ENCODE measurements around the gene GLTPD2.

Gene GLTPD2

DNA sequence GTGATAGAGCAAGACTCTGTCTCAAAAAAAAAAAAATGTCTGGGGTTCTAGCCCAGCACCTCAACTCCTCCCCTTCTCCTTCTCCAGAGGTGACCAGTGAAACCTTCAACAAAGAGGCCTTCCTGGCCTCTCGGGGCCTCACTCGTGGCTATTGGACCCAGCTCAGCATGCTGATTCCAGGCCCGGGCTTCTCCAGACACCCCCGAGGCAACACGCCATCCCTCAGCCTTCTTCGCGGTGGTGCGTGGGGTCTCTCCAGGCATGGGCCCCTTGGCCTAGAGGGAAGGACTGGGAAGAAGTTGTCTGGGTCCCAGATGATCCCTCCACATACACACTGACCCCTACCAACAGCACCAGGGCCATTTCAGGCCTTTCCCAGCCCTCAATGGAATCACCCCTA is 45.5 kb upstream of the GLTPD2 start:
- no peaks in the 10 kb centered on the region for H4K20me1 ChIP-seq (ENCODE audit: insufficient read depth, low read length)
- peaks cover 10% of the 10 kb centered on the region; the same call in 1 of the 2 replicates for H3K4me1 ChIP-seq (ENCODE audit: low read length)
- no peak overlapping the region for H3K27ac ChIP-seq (ENCODE audit: low read length)
- H3K36me3 ChIP-seq (replicated peaks; ENCODE audit: low read depth, low read length): no peaks in the 10 kb centered on the region
- H3K4me2 ChIP-seq (ENCODE audit: low read length): no peak overlapping the region
- H3K9me3 ChIP-seq (ENCODE audit: insufficient read depth, low read length): no peaks in the 10 kb centered on the region
- TF ChIP-seq EZH2phosphoT487 (IDR thresholded peaks at IDR 0.05; ENCODE audit: low read depth): no peak
- TF ChIP-seq, protein P1, sequence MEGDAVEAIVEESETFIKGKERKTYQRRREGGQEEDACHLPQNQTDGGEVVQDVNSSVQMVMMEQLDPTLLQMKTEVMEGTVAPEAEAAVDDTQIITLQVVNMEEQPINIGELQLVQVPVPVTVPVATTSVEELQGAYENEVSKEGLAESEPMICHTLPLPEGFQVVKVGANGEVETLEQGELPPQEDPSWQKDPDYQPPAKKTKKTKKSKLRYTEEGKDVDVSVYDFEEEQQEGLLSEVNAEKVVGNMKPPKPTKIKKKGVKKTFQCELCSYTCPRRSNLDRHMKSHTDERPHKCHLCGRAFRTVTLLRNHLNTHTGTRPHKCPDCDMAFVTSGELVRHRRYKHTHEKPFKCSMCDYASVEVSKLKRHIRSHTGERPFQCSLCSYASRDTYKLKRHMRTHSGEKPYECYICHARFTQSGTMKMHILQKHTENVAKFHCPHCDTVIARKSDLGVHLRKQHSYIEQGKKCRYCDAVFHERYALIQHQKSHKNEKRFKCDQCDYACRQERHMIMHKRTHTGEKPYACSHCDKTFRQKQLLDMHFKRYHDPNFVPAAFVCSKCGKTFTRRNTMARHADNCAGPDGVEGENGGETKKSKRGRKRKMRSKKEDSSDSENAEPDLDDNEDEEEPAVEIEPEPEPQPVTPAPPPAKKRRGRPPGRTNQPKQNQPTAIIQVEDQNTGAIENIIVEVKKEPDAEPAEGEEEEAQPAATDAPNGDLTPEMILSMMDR (IDR thresholded peaks at IDR 0.05; ENCODE audit: low read depth, low read length): no peak
- peaks cover 22% of the 10 kb centered on the region for H3K27me3 ChIP-seq (ENCODE audit: low read depth, low read length)
- H3K79me2 ChIP-seq (ENCODE audit: low read length): no peaks in the 10 kb centered on the region
- H2AFZ ChIP-seq (ENCODE audit: low read depth, low read length): no peak overlapping the region
- no peak overlapping the region for H3K4me3 ChIP-seq (ENCODE audit: low read length)
- H3K9ac ChIP-seq (ENCODE audit: low read length): no peak overlapping the region

DNA sequence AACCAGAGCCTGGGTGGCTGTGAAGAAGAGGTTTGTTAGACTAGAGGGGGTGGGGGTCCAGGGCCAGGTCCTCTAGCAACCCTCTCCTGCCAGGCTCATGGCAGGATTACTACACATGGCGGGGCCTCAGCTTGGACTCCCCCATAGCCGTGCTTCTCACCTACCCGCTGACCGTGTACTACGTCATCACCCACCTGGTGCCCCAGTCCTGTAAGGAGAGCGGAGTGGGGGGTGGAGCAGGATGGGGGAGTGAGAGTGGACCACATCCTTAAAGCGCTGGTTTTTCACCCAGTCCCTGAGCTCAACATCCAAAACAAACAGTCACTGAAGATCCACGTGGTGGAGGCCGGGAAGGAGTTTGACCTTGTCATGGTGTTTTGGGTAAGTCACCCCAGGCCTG is 44.9 kb upstream of the GLTPD2 start:
- no peak for TF ChIP-seq EZH2phosphoT487 (IDR thresholded peaks at IDR 0.05; ENCODE audit: low read depth)
- TF ChIP-seq, protein P1 (IDR thresholded peaks at IDR 0.05; ENCODE audit: low read depth, low read length): no peak
- Histone ChIP-seq H3K4me3 (ENCODE audit: low read length) (no peak overlapping the region), H3K27me3 (ENCODE audit: low read depth, low read length) (peaks cover 19% of the 10 kb centered on the region)

DNA sequence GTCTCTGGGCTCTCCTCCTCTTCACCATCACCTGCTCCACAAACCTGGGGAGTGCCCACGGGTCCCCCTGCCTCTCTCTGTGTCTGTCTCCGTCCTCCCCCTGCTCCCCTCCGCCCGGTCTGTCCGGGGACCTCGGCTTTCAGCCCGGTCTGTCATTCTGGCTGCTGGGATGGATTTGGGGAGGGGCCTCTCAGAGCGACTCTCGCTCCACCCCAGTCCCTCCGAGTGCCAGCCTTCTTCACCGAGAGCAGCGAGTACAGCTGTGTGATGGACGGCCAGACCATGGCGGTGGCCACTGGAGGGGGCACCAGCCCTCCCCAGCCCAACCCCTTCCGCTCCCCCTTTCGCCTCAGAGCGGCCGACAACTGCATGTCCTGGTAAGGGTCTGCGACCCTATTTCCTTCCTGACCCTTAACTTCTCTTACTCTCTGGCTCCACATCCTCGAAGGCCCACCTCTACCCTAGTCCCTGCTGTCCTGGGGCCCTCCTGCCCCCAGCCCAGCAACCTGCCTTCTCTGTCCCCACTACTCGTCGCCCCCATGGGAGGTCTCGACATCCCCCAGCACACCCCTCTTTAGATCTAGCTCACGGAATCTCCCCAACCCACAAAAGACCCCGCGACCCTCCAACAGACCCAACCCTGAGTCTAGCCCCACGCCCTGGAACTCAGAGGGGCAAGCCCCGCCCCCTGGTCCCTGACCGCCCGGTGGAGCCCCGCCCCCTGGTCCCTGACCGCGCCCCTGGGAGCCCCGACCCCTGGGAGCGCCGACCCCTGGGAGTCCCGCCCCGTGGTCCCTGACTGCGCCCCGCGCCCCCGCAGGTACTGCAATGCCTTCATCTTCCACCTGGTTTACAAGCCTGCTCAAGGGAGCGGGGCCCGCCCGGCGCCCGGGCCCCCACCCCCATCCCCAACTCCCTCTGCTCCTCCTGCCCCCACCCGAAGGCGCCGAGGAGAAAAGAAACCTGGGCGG is 43.5 kb upstream of the GLTPD2 start:
- Histone ChIP-seq H3K36me3 (replicated peaks; ENCODE audit: low read depth, low read length) (no peaks in the 10 kb centered on the region), H2AFZ (ENCODE audit: low read depth, low read length) (no peak overlapping the region), H3K4me1 (ENCODE audit: low read length) (no peaks in the 10 kb centered on the region), H3K9me3 (ENCODE audit: insufficient read depth, low read length) (no peaks in the 10 kb centered on the region), H4K20me1 (ENCODE audit: insufficient read depth, low read length) (no peaks in the 10 kb centered on the region), H3K4me2 (ENCODE audit: low read length) (no peak overlapping the region), H3K27ac (ENCODE audit: low read length) (no peak overlapping the region), H3K79me2 (ENCODE audit: low read length) (no peaks in the 10 kb centered on the region), H3K4me3 (ENCODE audit: low read length) (no peak overlapping the region), H3K9ac (ENCODE audit: low read length) (no peak overlapping the region), H3K27me3 (ENCODE audit: low read depth, low read length) (peaks cover 9% of the 10 kb centered on the region)
- TF ChIP-seq, protein P1 (IDR thresholded peaks at IDR 0.05; ENCODE audit: low read depth, low read length): no peak
- TF ChIP-seq EZH2phosphoT487 (IDR thresholded peaks at IDR 0.05; ENCODE audit: low read depth): no peak

More for the DNA sequence above, 44.9 kb upstream of the GLTPD2 start:
- peaks cover 4% of the 10 kb centered on the region; the same call in 1 of the 2 replicates for H3K4me1 ChIP-seq (ENCODE audit: low read length)
- no peaks in the 10 kb centered on the region for H3K79me2 ChIP-seq (ENCODE audit: low read length)
- H3K36me3 ChIP-seq (replicated peaks; ENCODE audit: low read depth, low read length): no peaks in the 10 kb centered on the region
- H3K9ac ChIP-seq (ENCODE audit: low read length): no peak overlapping the region
- H2AFZ ChIP-seq (ENCODE audit: low read depth, low read length): no peak overlapping the region
- H4K20me1 ChIP-seq (ENCODE audit: insufficient read depth, low read length): no peaks in the 10 kb centered on the region
- no peak overlapping the region for H3K27ac ChIP-seq (ENCODE audit: low read length)
- no peaks in the 10 kb centered on the region for H3K9me3 ChIP-seq (ENCODE audit: insufficient read depth, low read length)
- no peak overlapping the region for H3K4me2 ChIP-seq (ENCODE audit: low read length)

DNA sequence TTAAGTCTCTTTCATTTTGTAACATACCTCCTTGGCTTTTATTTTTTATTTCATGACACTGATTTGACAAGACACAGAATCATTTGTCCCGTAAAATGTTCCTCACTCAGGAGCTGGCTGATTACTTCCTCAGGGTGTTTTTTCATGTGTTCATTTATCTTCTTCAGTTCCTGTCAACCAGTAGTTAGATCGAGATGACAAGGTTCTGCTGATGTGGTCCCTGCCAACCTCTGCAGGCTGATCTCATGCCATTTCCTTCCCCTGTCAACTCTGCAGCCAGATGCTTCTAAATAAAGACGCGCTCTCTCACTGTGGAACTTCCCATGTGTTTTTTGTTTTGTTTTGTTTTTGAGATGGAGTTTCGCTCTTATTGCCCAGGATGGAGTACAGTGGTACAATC is 40.9 kb upstream of the GLTPD2 start:
- TF ChIP-seq EZH2phosphoT487 (IDR thresholded peaks at IDR 0.05; ENCODE audit: low read depth): no peak
- TF ChIP-seq, protein P1 (IDR thresholded peaks at IDR 0.05; ENCODE audit: low read depth, low read length): no peak
- no peaks in the 10 kb centered on the region for H3K9me3 ChIP-seq (ENCODE audit: insufficient read depth, low read length)
- no peak overlapping the region for H3K27ac ChIP-seq (ENCODE audit: low read length)
- H3K4me2 ChIP-seq (ENCODE audit: low read length): no peak overlapping the region
- no peaks in the 10 kb centered on the region for H3K36me3 ChIP-seq (replicated peaks; ENCODE audit: low read depth, low read length)
- no peaks in the 10 kb centered on the region for H3K4me1 ChIP-seq (ENCODE audit: low read length)
- H3K4me3 ChIP-seq (ENCODE audit: low read length): no peak overlapping the region
- H2AFZ ChIP-seq (ENCODE audit: low read depth, low read length): no peak overlapping the region
- H3K79me2 ChIP-seq (ENCODE audit: low read length): no peaks in the 10 kb centered on the region
- no peak overlapping the region for H3K9ac ChIP-seq (ENCODE audit: low read length)
- peaks cover 3% of the 10 kb centered on the region; the same call in 1 of the 2 replicates for H3K27me3 ChIP-seq (ENCODE audit: low read depth, low read length)
- H4K20me1 ChIP-seq (ENCODE audit: insufficient read depth, low read length): no peaks in the 10 kb centered on the region

Measured in OCI-LY3 (cell line).